NCI-H446 (cell line): ENCODE measurements around the gene MARCHF9.

ENCODE experiments used
- DNase-seq, 2 experiments: peaks; one replicate each; lab custom pipeline; 2025; lab: John Stamatoyannopoulos, UW

MARCHF9 gene

DNA sequence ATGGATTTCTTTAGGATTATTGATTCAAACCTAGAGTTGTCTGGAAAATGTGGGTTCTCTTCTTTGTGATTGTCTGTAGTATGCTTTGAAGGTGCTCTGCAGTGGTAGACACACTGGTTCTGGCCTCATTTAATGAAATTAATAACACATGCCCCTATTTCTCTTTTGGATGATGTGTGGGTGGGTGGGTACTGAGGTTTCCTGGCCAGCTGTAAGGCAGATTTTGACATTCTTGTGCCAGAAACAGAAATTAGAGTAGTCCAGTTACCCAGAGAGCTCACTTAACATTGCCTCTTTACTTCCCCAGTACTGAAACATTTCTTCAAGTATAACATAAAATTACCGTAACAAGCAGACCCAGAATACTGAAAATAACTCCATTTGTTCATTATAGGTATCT is 42.1 kb downstream of the MARCHF9 start:
- DNase-seq = no peak

DNA sequence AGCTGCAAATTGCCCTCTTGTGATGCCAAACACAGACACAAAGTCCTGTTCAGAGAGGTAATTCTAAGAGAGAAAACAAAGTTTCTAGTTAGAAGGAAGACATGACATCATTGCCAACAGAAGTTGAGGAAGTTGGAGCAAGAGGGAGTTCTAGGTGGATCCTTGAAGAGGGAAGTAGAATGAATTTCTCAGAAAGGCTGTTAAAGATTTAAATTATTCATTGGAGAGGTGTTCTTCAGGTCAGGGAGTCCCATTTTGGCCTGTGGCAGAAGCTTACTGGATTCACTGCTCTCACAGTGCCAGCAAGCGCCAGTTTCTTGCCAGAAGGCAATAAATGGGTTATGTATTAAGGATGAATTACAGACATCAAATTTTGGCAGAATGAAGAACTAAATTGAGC is 43.0 kb downstream of the MARCHF9 start:
- DNase-seq = no peak

DNA sequence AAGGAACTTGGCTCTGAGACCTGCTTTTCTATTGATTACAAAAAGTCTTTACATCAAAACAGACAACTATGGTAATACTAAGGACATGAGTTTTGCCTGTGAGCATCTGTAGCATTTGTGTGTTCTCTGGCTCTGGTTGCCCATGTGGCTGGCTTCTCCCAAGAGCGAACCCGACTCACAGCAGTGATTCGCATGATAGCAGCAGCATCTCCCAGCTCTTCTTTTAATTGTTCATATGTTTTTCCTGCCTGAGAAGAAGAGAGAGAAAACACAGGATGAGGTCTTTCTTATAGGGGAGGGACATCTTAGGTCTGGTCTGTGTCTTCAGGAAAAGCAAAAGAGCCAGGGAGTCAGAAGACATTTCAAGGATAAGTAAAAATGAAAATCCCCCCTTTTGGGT is 46.1 kb downstream of the MARCHF9 start:
- DNase-seq = no peak

- no peak for DNase-seq
Measured at GRCh38 chr12:57802607-57803006, 47.7 kb downstream of the MARCHF9 start.

GRCh38 chr12:57803319-57803893 is 48.5 kb downstream of the MARCHF9 start:
- peak; percentile 63 to 77 for DNase-seq

- no peak for DNase-seq
Measured at GRCh38 chr12:57806677-57807076, 51.8 kb downstream of the MARCHF9 start.

DNA sequence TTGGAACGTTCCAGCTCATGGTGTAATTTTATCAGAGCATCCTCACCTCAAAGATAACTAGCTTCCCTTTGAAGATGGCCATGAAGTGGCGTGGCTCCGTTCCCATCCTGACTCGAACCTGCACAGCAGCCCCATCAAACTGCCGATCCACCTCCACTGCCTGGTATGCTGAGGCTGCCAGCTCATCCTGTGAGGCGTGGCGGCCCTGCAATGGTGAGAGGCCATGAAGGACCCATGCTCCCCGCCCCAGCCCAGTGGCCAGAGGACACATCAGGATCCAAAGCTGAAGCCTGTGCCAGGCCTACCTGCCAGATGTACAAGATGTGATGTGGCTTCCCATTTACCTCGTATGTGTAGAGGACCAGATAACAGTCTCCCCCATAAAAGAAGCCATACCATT is 52.4 kb downstream of the MARCHF9 start:
- no peak for DNase-seq

DNA sequence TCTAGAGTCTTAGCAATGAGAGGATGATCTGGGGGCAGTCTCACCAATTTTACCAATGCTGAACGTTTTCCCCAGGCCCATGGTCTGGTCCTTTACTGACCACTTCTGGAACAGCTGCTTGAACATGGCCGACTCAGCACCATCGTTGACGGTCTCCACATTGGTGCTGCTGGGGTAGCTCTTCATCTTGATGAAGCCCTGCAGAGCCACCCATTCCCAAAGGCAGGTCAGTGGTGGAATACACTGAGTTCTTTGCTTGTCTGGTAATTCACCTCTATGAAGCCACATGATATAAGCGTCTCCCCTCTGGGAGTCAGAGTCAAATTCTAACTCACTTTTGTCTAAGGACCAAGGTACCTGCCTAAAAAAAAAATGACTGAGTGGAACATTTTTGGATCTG is 53.4 kb downstream of the MARCHF9 start:
- no peak for DNase-seq

- no peak for DNase-seq
Measured at GRCh38 chr12:57809425-57809824, 54.5 kb downstream of the MARCHF9 start.
